VCaP (cell line): ENCODE results near the gene ADGRL3.

Experiments
- H3K27ac ChIP-seq: fragments of 450-650 bp; 2 replicates; pipeline ENCODE4 v1.5.1; 2017
- TF ChIP-seq, protein P1 (sequence below): fragments of 450-650 bp; conservative IDR thresholded peaks from 2 replicates; pipeline ENCODE4 v1.5.1; 2017; ENCODE audit warnings: mild to moderate bottlenecking, moderate library complexity

The ADGRL3 gene

DNA sequence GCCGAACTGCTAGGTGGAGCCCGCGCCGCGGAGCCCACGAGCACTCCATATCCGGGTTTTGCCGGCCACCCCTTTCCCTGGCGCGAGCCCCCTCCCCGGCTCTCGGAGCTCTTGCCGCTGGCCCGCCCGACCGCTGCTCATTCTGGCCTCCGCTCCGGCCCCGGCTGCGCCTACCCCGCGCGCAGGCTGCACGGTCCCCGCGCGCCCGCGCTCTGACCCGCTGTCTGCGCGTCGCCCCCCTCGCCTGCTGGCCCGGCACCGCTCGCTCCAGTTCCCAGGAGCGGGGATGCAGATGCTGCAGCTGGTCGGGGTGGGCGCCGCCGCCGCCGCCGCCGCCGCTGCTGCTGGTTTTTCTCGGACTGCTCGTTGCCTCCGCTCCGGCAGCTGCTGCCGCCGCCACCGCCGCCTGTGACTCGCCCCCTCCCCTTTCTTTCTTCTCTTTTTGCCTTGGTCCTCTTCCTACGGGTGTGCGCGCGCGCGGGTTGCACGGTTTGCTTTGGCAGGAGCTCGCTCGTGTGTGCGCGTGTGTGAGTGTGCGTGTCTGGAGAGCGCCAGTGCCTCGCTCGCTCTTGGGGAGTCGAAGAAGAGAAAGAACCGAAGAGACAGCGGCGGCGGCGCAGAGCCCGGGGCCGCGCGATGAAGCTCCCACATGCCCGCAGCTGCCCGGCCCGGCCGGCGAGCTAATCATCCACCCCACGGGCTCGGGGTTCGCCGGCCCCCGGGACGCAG lies at the start of gene ADGRL3:
Gene ADGRL3, plus strand, starts transcription at position 140 of the 729 bp plus-strand sequence.
- TF ChIP-seq, protein P1, sequence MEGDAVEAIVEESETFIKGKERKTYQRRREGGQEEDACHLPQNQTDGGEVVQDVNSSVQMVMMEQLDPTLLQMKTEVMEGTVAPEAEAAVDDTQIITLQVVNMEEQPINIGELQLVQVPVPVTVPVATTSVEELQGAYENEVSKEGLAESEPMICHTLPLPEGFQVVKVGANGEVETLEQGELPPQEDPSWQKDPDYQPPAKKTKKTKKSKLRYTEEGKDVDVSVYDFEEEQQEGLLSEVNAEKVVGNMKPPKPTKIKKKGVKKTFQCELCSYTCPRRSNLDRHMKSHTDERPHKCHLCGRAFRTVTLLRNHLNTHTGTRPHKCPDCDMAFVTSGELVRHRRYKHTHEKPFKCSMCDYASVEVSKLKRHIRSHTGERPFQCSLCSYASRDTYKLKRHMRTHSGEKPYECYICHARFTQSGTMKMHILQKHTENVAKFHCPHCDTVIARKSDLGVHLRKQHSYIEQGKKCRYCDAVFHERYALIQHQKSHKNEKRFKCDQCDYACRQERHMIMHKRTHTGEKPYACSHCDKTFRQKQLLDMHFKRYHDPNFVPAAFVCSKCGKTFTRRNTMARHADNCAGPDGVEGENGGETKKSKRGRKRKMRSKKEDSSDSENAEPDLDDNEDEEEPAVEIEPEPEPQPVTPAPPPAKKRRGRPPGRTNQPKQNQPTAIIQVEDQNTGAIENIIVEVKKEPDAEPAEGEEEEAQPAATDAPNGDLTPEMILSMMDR: no peak
- no peak within 1 kb of the TSS for H3K27ac ChIP-seq

DNA sequence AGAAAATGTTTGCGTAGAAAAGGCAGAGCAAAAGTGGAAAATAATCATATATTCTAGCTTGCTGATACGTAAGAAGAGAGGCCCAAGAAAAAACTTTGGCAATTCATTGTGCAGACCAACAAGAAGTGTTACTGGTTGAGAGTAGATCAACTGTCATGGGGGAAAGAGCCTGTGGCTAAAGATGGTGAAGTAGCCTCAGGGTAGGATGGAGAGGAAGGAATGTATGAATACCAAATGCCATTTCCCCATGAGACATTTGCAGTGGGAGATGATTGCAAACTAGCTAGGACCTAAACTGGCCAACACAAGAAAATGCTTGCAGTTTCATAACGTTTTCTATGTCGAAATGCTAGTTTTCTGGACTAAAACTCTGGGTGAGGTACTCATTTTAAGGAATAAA lies 47.7 kb upstream of the ADGRL3 start:
- TF ChIP-seq, protein P1: no peak
- no peak overlapping the region for H3K27ac ChIP-seq

DNA sequence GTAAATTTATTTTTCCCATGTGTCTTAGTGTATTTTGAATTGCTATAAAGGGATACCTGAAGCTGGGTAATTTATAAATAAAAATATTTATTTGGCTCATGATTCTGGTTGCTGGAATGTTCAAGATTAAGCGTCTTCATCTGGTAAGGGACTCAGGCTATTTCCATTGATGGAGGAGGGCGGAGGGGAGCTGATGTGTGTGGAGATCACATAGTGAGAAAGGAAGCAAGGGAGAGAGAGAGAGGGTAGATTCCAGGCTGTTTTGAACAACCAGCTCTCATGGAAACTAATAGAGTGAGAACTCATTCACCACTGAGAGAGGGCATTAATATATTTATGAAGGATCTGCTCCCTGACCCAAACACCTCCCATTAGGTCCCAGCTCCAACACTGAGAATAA lies 39.6 kb upstream of the ADGRL3 start:
- no peak overlapping the region for H3K27ac ChIP-seq
- TF ChIP-seq, protein P1: no peak

DNA sequence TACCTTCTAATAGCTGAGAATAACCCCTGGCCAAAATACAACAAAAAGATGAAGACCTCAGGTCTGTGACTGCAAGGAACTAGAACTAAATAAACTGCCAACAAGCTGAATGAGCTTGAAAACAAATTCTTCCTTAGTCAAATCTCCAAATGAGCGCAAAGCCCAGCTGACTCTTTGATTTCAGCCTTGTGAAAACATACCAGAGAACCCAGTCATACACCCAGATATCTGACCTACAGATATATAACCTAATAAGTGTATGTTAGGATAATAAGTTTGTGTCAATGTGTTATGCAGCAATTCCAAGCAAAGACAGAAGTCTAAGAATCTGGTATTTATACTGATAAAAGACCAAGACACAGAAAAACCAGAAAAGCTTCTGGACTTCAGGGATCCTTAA lies 38.0 kb upstream of the ADGRL3 start:
- no peak overlapping the region for H3K27ac ChIP-seq
- TF ChIP-seq, protein P1: no peak

DNA sequence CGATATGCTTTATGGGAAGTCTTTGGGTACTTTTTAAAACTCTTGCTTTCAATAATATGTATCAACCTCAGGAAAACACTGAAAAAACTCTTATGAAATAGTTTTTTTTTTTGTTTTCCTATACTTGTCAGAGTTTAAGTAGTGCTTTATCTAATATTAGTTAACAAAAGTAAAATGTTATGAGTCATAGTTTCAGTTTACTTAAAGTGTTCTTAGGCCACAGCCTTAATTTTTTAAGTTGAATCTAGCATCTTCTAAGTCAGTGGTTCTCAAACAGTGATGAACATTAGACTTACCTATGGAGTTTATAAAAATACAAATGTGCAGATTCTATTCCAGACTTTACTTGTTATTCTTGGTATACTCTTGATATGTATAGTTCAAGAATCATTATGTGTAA lies 26.3 kb upstream of the ADGRL3 start:
- TF ChIP-seq, protein P1: no peak
- no peak overlapping the region for H3K27ac ChIP-seq

DNA sequence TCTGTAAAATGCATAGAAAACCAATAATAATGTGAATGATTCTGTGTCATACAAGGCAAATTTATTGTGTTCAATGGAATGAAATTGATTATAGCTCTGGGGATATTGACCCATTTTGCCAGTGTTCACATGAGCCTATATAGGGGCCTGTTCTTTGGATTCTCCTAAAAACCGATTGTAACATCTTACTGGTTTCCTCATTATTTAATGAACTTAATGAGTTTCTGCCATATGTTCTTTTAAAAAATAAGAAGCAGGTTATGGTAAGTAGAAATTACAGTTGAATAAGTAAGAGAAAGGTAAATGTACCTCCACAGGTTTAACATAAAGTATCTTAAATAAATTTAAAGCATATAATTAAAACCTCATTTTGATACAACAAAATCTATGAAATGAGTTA lies 24.6 kb upstream of the ADGRL3 start:
- TF ChIP-seq, protein P1: no peak
- no peak overlapping the region for H3K27ac ChIP-seq

DNA sequence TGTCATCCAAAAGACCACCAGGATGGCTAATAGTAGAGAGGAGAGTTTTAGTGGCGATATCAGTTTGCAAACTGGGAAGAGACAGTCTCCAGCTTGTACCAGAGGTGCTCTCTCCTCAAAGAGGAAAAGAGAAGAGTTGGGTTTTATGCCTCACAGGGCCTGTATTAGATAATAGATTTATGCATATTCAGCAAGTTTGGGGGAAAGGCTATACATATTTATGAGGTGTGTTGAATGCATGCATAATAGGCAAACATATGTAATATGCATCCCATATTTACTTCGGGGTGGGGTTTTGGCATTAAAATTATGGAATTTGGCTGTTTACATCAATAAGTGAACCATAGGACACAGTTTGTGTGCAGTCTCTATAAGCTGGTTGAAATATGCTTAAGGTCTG lies 22.8 kb upstream of the ADGRL3 start:
- no peak overlapping the region for H3K27ac ChIP-seq
- TF ChIP-seq, protein P1: no peak
